HG02759 (cell line): ENCODE data around the gene ZSCAN22.
"Not testable (repeated sequence)": the region's sequence is repeated elsewhere in the genome, so short reads cannot be mapped to it uniquely, and the experiment has no call there.

Source experiments
- ATAC-seq: cut with Tn5 transposase; IDR thresholded peaks from one replicate; pipeline ENCODE4 v1.9.1; 2021; ENCODE audit warnings: mild to moderate bottlenecking, moderate library complexity; ENCODE audit not compliant: unreplicated experiment

Gene ZSCAN22

DNA sequence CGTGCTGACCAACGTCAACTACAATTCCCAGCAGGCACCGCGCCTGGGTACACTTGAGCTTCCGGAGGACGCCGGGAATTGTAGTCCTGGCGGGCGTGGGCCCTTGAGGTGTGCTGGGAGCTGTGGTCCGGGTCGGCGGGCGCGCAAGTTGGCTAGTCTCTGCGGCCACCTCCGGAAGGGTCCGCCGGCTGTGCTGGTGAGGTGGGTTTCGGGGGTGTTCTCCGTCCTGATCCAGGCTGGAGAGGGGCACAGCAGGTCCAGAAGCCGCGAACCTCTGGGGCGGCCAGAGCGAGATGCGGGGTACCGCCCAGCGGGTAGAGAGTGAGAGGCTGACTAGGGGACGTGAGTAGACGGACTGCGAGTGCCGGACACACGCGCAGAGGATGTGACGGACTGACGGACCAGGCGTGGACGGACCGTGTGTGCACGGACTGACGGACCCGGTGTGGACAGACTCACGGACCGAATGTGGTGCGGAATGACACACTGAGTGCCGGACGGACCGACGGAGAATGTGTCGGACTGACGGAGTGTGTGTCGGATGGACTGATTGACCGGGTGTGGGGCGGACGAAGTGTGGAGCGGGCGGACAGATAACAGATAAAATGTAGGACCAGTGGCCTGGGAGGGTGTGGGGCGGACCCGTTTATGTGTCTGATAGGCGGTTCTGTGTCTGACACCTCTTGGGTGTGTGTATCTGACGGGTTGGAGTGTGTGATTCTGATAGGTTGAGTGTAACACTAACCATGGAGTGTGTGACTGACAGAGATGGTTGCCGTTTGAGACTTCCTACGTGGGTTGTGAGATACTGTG is at the start of gene ZSCAN22:
ZSCAN22 (plus strand) TSS at position 81 of the 813 bp plus-strand sequence. CDS start 7,809 bp downstream, outside the sequence.
- ATAC-seq: peak; percentile 96

GRCh38 chr19:58277197-58277596 is 49.6 kb upstream of the ZSCAN22 start:
- ATAC-seq: no peak

DNA sequence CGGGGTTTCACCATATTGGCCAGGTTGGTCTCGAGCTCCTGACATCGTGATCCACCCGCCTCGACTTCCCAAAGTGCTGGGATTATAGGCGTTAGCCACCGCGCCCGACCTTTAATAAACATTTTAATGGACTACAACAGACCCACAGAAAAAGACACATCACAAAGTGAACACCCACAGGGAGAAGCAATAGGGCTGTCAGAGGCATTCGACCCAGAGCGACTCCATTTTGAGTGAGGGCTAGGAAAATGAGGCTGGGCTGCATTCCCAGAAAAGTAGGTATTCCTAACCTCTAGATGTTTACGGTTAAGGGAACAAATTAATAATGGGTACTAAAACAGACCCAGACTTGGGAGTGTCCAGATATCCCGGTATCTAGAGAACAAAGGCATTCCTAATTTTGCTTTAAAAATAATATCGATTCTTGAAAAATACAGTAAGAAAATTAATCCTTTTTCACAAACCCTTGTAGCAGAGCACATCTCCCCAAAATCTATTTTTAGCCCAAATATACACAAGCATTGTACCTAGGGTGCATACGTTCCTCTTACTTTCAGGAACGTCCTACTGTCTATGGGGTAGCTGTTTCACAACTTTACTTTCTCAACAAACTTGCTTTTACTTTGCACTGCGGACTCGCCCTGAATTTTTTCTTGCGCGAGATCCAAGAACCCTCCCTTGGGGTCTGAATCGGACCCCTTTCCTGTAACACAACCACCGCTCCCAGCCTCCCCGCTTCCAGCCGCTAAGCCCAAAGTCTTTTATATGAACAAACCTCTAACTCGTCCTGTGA is 48.9 kb upstream of the ZSCAN22 start:
- no peak for ATAC-seq

DNA sequence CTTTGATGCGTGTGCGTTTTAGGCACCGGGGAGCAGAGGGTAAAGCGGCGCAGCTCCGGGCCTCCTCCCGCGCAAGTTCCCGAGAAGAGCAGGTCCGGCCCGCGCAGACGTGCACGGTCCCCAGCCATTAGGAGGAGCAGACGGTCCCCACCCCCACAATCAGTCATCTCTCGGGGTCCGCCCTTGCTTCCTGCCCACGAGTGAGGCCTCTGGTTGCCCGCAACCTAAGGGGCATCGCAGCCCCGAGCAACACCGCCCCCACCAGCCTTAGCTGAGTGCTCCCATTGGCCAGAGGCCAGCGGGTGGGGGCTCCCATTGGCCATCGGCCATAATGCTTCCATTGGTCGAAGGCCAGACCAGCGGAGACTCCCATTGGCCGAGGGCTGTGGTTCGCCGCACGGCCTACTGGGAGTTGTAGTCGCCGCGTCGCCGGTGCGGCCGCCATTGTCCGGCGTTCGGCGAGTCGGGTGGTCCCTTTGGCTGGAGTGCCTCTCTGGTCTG is 48.2 kb upstream of the ZSCAN22 start, which contains the start of gene ZNF8:
ZNF8 (plus strand) TSS at position 415 of the 501 bp plus-strand sequence. CDS start 127 bp downstream, outside the sequence.
- ATAC-seq: peak; percentile 98

- ATAC-seq: peak; percentile 25
These were observed 47.5 kb upstream of the ZSCAN22 start for GRCh38 chr19:58279042-58279924.

DNA sequence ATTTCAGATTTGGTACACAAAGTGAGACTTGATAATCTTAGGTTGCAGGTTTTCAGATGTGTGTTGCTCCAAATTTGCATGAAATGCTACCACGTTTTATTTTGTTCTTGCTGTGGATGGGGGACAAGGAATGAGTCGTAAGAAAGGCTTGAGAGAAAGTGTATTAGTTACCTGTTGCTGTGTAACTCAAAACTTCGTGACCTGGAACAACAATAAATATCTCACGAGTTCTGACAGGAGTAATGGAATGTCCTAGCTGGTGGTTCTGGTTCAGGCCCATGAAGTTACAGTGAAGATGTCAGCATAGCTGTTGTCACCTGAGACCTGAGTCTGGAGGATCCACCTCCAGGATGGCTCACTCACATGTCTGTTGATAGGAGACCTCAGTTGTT is 46.9 kb upstream of the ZSCAN22 start:
- no peak for ATAC-seq

DNA sequence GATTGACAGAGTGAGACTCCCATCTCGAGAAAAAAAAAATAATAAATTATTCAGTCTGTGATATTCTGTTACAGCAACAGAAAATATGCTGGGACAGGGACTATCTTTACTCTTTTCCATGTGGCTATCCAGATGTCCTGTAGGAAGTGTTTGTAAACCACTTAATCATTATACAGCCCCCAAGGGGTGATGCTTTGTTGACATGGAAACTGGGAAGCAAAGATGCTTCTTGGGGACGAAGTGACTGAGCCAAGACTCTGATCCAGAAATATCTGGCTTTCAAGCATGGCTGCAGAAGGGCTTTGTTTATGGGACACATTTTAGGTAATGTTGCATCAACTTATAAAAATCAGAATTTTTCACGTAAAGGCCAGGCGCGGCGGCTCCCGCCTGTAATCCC is 42.6 kb upstream of the ZSCAN22 start:
- ATAC-seq: no peak

DNA sequence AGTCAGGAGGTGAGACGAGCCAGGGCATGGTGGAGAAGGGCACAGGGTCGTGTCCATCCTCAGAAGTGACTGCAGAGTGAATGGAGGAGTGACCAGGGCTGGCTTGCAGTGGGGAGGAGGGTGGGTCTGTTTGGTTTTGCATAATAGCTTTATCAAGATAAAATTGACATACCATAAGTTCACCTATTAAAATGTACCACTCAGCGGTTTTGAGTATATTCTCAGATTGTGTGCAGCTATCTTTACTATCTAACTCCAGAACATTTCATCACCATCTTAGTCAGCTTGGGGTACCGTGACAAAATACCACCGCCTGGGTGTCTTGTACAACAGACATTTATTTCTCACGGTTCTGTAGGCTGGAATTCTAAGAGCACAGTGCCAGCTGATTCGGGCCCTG is 34.9 kb upstream of the ZSCAN22 start:
- ATAC-seq: no peak

DNA sequence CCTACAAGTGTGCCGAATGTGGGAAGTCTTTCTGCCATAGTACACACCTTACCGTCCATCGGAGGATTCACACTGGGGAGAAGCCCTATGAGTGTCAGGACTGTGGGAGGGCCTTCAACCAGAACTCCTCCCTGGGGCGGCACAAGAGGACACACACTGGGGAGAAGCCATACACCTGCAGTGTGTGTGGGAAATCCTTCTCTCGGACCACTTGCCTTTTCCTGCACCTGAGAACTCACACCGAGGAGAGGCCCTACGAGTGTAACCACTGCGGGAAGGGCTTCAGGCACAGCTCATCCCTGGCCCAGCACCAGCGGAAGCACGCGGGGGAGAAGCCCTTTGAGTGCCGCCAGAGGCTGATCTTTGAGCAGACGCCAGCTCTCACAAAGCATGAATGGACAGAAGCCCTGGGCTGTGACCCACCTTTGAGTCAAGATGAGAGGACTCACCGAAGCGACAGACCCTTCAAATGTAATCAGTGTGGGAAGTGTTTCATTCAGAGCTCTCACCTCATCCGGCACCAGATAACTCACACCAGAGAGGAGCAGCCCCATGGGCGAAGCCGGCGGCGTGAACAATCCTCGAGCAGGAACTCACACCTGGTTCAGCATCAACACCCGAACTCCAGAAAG is 31.9 kb upstream of the ZSCAN22 start:
- no peak for ATAC-seq

- no peak for ATAC-seq
These were observed 30.7 kb upstream of the ZSCAN22 start for GRCh38 chr19:58296104-58296503.

GRCh38 chr19:58300620-58301019 is 26.2 kb upstream of the ZSCAN22 start:
- ATAC-seq: no peak

DNA sequence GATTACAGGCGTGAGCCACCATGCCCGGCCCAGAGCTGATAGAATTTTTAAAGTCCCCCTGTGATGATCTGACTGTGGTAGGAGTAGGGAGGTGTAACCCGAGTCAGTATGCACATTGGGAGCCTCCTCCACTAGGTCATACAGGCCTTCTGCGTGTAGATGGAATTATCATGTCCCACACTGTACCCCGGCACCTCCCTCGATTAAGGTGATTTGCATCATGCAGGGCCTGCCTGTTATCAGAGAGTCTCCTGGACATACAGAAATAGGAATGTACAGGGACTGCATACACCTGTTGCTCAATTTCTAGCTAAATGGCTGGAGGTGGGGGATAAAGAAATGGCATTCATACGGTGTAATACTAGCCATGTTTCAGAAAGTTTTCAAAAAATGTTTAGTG is 22.5 kb upstream of the ZSCAN22 start:
- no peak for ATAC-seq

GRCh38 chr19:58304748-58305064 is 22.1 kb upstream of the ZSCAN22 start:
- no peak for ATAC-seq

GRCh38 chr19:58305065-58305931 is 21.5 kb upstream of the ZSCAN22 start, which contains the start of gene ERVK3-1:
ERVK3-1 (plus strand) TSS chr19:58305377; CDS start chr19:58312169, 6,792 bp downstream.
- peak; percentile 99 for ATAC-seq

DNA sequence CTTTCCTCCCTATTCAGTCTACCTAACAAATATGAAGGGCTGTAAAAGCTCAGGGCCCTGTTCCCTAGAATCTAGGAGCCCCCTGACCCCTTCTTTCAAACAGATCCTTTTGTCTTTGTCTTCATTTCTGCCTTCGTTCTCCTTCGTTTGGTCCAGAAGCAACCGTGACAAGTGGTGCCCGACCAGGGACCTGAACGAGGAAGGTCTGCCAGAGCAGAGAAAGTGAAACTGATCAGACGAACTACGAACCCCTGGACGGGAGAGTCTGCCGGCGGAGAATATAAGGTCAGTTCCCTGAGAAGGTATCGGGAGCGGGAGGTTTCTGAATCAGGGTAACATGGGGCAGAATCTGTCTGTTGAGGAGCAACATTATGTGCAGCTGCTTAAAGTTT is 20.9 kb upstream of the ZSCAN22 start:
- ATAC-seq: no peak

- no peak for ATAC-seq
These were observed 19.1 kb upstream of the ZSCAN22 start for GRCh38 chr19:58307736-58308135.

- ATAC-seq: not testable (repeated sequence)
These were observed 16.1 kb upstream of the ZSCAN22 start for GRCh38 chr19:58310685-58311084.

- no peak for ATAC-seq
These were observed 15.4 kb upstream of the ZSCAN22 start for GRCh38 chr19:58311345-58311865.

- no peak for ATAC-seq
These were observed 11.2 kb upstream of the ZSCAN22 start for GRCh38 chr19:58315580-58315979.
